Spleen (tissue), 13 donors: ENCODE data around the gene MYH14. TPM values are rescaled to one million over a fixed set of nuclear protein-coding genes. Genes with fewer than 3 reads are reported as not detected.

Experiments
- DNase-seq: peaks from one replicate; pipeline ENCODE4 v3.0.0-alpha.2; 2020
- H3K27ac ChIP-seq, 8 donors: fragments of 200-600 bp; sonication (generic) in 7 of 8; 1 replicate in 4 of 8; 2 replicates in 4 of 8; pipeline versions ENCODE4 v1.5.0 to v1.8.0; 2016 to 2021; ENCODE audit warnings: inconsistent platforms in 4 of 8, mild to moderate bottlenecking in 4 of 8, moderate library complexity in 1 of 8
- H3K27me3 ChIP-seq, 7 donors: fragments of 200-600 bp; sonication (generic) in 6 of 7; replicated peaks in 1 of 7; 1 replicate in 4 of 7; 2 replicates in 3 of 7; pipeline versions ENCODE4 v1.5.0 to v1.8.0; 2016 to 2021; ENCODE audit warnings: inconsistent platforms in 3 of 7, mild to moderate bottlenecking in 1 of 7
- H3K36me3 ChIP-seq, 6 donors: fragments of 200-600 bp; sonication (generic) in 5 of 6; 1 replicate in 4 of 6; 2 replicates in 2 of 6; pipeline versions ENCODE4 v1.5.0 to v1.8.0; 2016 to 2021; ENCODE audit warnings: inconsistent platforms in 2 of 6
- H3K4me1 ChIP-seq, 6 donors: fragments of 200-600 bp; sonication (generic) in 5 of 6; 1 replicate in 3 of 6; 2 replicates in 3 of 6; pipeline versions ENCODE4 v1.5.0 to v1.8.0; 2016 to 2021; ENCODE audit warnings: inconsistent platforms in 3 of 6
- H3K4me3 ChIP-seq, 8 donors: fragments of 200-600 bp; sonication (generic) in 7 of 8; 1 replicate in 4 of 8; 2 replicates in 4 of 8; pipeline versions ENCODE4 v1.5.0 to v1.8.0; 2016 to 2021; ENCODE audit warnings: inconsistent platforms in 4 of 8, mild to moderate bottlenecking in 4 of 8, moderate library complexity in 2 of 8
- H3K9me3 ChIP-seq, 8 donors: fragments of 200-600 bp; sonication (generic) in 7 of 8; 1 replicate in 4 of 8; 2 replicates in 4 of 8; pipeline versions ENCODE4 v1.5.0 to v1.8.0; 2016 to 2021; ENCODE audit warnings: inconsistent platforms in 4 of 8
- POLR2A ChIP-seq, 3 donors: fragments of 450-650 bp; IDR thresholded peaks; one replicate each; pipeline ENCODE4 v1.5.1; 2017; ENCODE audit warnings: antibody characterized with exemption in 3 of 3, mild to moderate bottlenecking in 1 of 3
- POLR2AphosphoS5 ChIP-seq, 3 donors: sonication (generic); formaldehyde crosslinking; IDR thresholded peaks; one replicate each; pipeline ENCODE4 v1.5.1; 2017; ENCODE audit warnings: antibody characterized with exemption in 3 of 3
- WGBS, 5 donors: extraction: QIAGEN DNeasy Blood & Tissue Kit in 3 of 5; methylation state at CpG; one replicate each; pipeline versions ENCODE4 v1.1.5 to v1.1.7; 2013 to 2018; 5-methylcytosine and 5-hydroxymethylcytosine counted together
- intact Hi-C: fragments of 100-400 bp; cut with DNase I; formaldehyde crosslinking; loops from one replicate; pipeline ENCODE4 v1.15.0; 2023; ENCODE audit warnings: low total_unique reads
- long read RNA-seq, 2 donors: transcript quantifications; one replicate each; lab custom pipeline, GENCODE V29; 2026
- polyA plus RNA-seq, 3 donors: library from polyadenylated mRNA; stranded (reverse); fragments of 200-250 nt; gene quantifications; one replicate each; pipeline ENCODE4 v1.2.1, GENCODE V29; 2013
- total RNA-seq, 7 donors: library from RNA; depleted of rRNA in 3 of 7; stranded (reverse); fragments of >200 nt in 3 of 7; fragmentation: NEBNext Ultra II Directional in 4 of 7; extraction: Animal tissue kit (Norgen Biotek cat#: 25700) in 4 of 7; gene quantifications; one replicate each; pipeline versions ENCODE4 v1.1.0 to v1.2.1, GENCODE V29; 2016 to 2021
- TF ChIP-seq, protein P1 (sequence below), 11 experiments: fragments of 200-600 bp in 7 of 11; fragments of 450-650 bp in 4 of 11; sonication (generic) in 4 of 11; IDR thresholded peaks in 8 of 11; conservative IDR thresholded peaks in 3 of 11; 1 replicate in 7 of 11; 2 replicates in 4 of 11; pipeline versions ENCODE4 v1.4.0 to v1.8.0; 2016 to 2021; ENCODE audit warnings: antibody characterized with exemption in 11 of 11, inconsistent platforms in 4 of 11, mild to moderate bottlenecking in 1 of 11
- donor health status: healthy with polysubstance abuse.
- donor health status: DM: no; HTN: no; CAD: no; lungs with moderate emphysema.
- donor health status: DM: no; HTN: no; CAD: no.
- donor health status: Bipolar disorder and iron deficiency.
- donor health status: healthy.
- donor health status: DM: no; HTN: no; CAD: no.
- donor health status: DM: yes; HTN: yes; CAD: no.

The MYH14 gene
- total RNA-seq (1 to 10 TPM in 2 of 7 donors, under 1 TPM in 4, not detected in 1; 0.11 to 1.5 (median 0.30) TPM), polyA plus RNA-seq (under 1 TPM; 0.04 to 0.45 (median 0.08) TPM)
- long read RNA-seq, donor 1 = 0 reads
- long read RNA-seq, donor 2, partial matches to known transcripts = 0 of 1 reads
- long read RNA-seq, donor 2, other reads (novel, unspliced or antisense) = 0 of 1 reads

DNA sequence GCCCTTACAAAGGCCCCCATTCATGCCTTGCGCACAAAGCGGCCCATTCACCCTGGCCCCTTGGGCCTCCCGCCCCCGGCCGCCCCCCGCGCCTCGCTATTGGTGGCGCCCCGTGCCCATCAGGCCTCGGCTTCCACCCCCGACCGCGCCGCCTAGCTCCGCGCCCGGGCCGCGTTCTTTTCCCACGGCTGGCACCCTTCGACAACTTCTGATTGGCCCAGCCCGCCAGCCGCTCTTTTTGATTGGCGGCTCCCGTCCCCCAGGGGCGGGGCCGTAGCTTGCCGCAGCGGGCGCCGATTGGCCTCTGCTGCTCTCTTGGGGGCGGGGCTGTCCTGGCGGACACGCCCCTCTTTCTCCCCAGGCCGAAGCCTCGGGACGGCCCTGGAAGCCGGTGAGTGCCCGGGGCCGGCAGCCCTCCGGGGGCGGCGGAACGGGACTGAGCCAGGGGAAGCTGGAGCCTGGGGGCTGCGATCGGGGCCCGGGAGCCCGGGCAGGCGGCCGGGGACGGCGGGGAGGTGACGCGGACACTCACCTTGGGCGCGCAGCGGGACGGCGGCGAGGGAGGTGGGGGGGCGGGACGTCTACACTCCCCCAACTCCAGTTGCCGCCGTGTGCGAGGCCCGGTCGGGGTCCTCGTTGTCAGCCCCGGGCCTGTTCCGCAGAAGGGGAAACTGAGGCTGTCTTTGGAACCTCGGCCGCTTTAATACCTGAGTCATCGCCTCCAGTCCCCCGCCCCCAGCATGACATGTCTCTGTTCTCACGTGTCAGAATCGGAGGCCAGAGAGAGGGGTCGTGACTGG, at the start of gene MYH14:
TSS of gene MYH14 (plus strand) at position 342 of the 800 bp plus-strand sequence. CDS start 6,744 bp downstream, outside the sequence.
- intact Hi-C loops = no loop called here
- TF ChIP-seq, protein P1, sequence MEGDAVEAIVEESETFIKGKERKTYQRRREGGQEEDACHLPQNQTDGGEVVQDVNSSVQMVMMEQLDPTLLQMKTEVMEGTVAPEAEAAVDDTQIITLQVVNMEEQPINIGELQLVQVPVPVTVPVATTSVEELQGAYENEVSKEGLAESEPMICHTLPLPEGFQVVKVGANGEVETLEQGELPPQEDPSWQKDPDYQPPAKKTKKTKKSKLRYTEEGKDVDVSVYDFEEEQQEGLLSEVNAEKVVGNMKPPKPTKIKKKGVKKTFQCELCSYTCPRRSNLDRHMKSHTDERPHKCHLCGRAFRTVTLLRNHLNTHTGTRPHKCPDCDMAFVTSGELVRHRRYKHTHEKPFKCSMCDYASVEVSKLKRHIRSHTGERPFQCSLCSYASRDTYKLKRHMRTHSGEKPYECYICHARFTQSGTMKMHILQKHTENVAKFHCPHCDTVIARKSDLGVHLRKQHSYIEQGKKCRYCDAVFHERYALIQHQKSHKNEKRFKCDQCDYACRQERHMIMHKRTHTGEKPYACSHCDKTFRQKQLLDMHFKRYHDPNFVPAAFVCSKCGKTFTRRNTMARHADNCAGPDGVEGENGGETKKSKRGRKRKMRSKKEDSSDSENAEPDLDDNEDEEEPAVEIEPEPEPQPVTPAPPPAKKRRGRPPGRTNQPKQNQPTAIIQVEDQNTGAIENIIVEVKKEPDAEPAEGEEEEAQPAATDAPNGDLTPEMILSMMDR (IDR thresholded peaks at IDR 0.05 in 8 of 11, conservative IDR thresholded peaks at IDR 0.05 in 3 of 11) = peak in 1 of 11 experiments; percentile 12
- no peak for TF ChIP-seq POLR2A (IDR thresholded peaks at IDR 0.05)
- no peak for TF ChIP-seq POLR2AphosphoS5 (IDR thresholded peaks at IDR 0.05)
- WGBS, 5 donors = 6 to 15% (median 10%) methylated on average over 43 to 78 of the region's 78 CpGs
- H3K36me3 ChIP-seq = no peaks in the 10 kb centered on the region
- DNase-seq = peak; percentile 47
- no peak within 1 kb of the TSS for H3K27ac ChIP-seq
- peaks cover 0 to 14% (median 0%) of the 10 kb centered on the region in 8 donors for H3K9me3 ChIP-seq
- peaks cover 0 to 21% (median 9%) of the 10 kb centered on the region in 6 donors for H3K4me1 ChIP-seq
- peak within 1 kb of the TSS in 5 of 8 donors; percentile 17 to 57 (median 26) for H3K4me3 ChIP-seq
- peaks cover 0 to 93% (median 56%) of the 10 kb centered on the region in 7 donors for H3K27me3 ChIP-seq

DNA sequence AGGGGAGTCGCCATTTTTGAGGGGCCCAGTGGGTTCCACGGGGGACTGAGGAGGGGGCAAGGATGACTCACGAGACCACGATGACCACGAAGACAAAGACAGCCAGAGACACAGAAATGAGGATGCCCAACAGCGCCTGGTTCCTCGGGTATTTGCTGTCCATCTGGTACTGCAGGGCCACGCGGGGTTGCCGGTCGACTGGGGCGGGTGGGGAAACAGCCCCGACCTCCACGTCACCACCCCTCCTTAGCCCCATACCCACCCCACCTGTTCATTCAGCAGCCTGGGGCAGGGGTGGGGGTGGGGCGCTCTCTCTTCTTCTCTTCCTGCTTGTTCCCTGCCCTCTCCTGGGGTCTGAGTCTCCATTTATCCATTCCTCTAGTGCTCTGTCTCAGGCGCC, 48.9 kb upstream of the MYH14 start:
- Histone ChIP-seq H3K9me3 (peaks cover 0 to 22% (median 18%) of the 10 kb centered on the region in 8 donors), H3K4me3 (no peak overlapping the region), H3K27me3 (peaks cover 0 to 52% (median 0%) of the 10 kb centered on the region in 7 donors), H3K36me3 (no peaks in the 10 kb centered on the region), H3K27ac (no peak overlapping the region), H3K4me1 (no peaks in the 10 kb centered on the region)
- 68 to 82% (median 78%) methylated on average over 12 to 16 of the region's 16 CpGs for WGBS, 5 donors
- intact Hi-C loops = no loop called here
- DNase-seq = no peak
- TF ChIP-seq POLR2A (IDR thresholded peaks at IDR 0.05) (no peak), POLR2AphosphoS5 (IDR thresholded peaks at IDR 0.05) (no peak)
- TF ChIP-seq, protein P1 (IDR thresholded peaks at IDR 0.05 in 8 of 11, conservative IDR thresholded peaks at IDR 0.05 in 3 of 11) = no peak

DNA sequence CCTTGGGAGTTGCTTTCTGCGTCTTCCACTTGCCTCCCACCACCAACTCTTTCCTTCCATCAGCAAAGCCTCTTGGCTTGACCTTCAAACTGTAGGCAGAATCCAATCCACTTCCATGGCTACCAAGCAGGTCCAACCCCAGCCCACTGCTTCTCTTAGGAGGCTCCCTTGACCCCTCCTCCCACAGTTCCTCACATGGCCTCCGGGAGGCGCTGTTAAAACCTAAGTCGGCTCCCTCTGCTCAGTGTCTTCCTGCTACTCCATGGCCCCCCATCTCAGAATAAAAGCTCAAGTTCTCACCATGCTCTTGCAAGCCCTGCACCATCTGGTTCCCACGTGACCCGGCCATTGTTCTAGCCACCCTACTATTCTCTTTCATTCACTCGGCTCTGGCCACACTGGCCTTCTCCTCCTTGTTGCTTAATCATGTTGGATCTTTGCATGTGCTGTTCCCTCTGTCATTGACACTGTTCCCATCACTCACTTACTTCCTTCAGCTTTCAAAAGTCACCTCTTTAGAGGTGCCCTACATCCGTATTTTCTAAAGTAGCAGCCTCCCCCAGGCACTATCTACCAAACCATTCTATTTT, 47.8 kb upstream of the MYH14 start:
- no peaks in the 10 kb centered on the region for H3K4me1 ChIP-seq
- peaks cover 0 to 27% (median 20%) of the 10 kb centered on the region in 8 donors for H3K9me3 ChIP-seq
- no peaks in the 10 kb centered on the region for H3K36me3 ChIP-seq
- intact Hi-C loops = no loop called here
- 80 to 89% (median 83%) methylated on average over 8 of the region's 8 CpGs for WGBS, 5 donors
- H3K27me3 ChIP-seq = peaks cover 0 to 42% (median 0%) of the 10 kb centered on the region in 7 donors
- no peak overlapping the region for H3K27ac ChIP-seq
- TF ChIP-seq, protein P1 (IDR thresholded peaks at IDR 0.05 in 8 of 11, conservative IDR thresholded peaks at IDR 0.05 in 3 of 11) = no peak
- no peak for TF ChIP-seq POLR2AphosphoS5 (IDR thresholded peaks at IDR 0.05)
- TF ChIP-seq POLR2A (IDR thresholded peaks at IDR 0.05) = no peak
- no peak for DNase-seq
- H3K4me3 ChIP-seq = no peak overlapping the region

DNA sequence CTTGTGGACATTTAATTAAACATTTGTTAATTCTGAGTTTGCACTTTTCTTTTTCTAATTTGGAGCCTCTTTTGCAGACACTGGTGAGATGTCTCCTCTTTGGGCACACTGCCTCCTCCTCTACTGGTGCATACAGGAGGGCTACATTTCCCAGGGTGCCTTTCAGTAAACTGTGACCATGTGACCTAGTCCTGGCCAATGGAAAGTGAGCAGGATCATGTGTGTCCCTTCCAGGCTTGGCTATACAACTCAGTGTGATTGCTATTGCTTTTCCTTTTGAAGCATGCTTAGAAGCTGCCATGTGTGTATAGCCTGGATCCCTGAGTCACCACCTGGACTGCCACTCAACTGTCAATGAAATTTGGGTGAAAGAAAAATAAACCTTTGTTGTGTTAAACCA, 44.8 kb upstream of the MYH14 start:
- Histone ChIP-seq H3K36me3 (no peaks in the 10 kb centered on the region), H3K4me3 (no peak overlapping the region), H3K27me3 (peaks cover 0 to 32% (median 5%) of the 10 kb centered on the region in 7 donors), H3K27ac (no peak overlapping the region), H3K9me3 (peaks cover 0 to 36% (median 20%) of the 10 kb centered on the region in 8 donors), H3K4me1 (no peaks in the 10 kb centered on the region)
- DNase-seq = no peak
- intact Hi-C loops = no loop called here
- TF ChIP-seq, protein P1 (IDR thresholded peaks at IDR 0.05 in 8 of 11, conservative IDR thresholded peaks at IDR 0.05 in 3 of 11) = no peak
- no peak for TF ChIP-seq POLR2AphosphoS5 (IDR thresholded peaks at IDR 0.05)
- no peak for TF ChIP-seq POLR2A (IDR thresholded peaks at IDR 0.05)
